SKM-1 treated with dmso at 0.1 percent for 144 hours (cell line): ENCODE measurements around the gene NPSR1.
"Not testable (repeated sequence)": the region's sequence is repeated elsewhere in the genome, so short reads cannot be mapped to it uniquely, and the experiment has no call there.

ENCODE experiments used
- DNase-seq: peaks from one replicate; lab custom pipeline; 2025; ENCODE audit not compliant: unreplicated experiment; lab: John Stamatoyannopoulos, UW

NPSR1 gene

DNA sequence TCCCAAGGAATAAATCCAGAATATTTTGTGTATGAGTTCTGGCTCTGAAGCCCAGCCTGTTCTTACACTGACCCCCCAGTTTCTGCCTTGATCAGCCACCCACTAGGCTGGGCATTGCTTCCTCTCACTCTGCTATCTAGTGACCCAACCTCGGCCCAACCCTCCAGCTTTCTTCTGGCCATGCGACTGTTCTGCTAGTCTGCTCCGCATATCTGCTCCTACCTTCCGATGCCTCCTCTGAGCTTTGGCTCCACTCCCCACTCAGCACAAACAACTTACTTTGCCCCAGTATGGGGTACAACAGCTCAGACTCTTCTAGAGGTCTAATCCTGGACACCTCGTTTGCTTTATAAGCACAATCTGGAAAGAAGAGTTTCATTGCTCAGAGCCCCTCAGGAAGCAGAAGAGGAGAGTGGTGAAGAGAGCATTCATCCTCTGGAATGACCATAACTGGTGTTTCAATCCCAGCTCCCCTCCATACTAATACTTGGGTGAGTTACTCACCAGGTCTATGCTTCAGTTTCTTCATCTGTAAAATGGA lies 99.6 kb downstream of the NPSR1 start:
- no peak for DNase-seq

- peak; percentile 14 for DNase-seq
These were observed 100.1 kb downstream of the NPSR1 start for GRCh38 chr7:34758111-34758601.

DNA sequence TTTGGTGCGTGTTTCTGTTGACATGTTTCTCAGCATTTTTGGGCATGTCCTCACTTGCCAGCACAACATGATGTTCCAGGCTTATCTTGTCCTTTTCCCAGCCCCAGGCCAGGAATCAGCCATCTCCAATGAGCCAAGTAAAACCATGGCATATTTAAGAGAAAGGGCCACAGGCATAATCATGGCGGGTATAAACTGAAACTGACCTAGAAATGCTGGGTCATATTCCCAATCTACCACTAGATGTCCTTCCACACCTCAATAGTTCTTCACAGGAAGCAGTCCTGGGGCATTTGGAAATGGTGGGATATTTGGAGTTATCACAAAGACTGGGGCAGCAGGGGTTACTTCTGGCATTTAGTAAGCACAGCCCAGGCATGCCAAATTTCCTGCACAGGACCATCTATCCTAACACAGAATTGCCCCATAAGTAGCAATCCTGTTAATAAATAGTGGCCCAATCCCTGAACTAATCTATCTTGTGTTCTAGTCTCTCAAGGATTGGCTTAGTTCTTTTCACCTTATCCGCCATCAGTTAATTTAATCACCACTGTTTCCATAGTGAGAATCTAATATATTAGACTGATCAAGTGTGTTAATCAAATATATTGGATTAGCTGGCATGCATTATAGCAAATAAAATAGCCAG lies 101.6 kb downstream of the NPSR1 start:
- DNase-seq, result no peak

GRCh38 chr7:34760271-34760670 lies 102.3 kb downstream of the NPSR1 start:
- no peak for DNase-seq

DNA sequence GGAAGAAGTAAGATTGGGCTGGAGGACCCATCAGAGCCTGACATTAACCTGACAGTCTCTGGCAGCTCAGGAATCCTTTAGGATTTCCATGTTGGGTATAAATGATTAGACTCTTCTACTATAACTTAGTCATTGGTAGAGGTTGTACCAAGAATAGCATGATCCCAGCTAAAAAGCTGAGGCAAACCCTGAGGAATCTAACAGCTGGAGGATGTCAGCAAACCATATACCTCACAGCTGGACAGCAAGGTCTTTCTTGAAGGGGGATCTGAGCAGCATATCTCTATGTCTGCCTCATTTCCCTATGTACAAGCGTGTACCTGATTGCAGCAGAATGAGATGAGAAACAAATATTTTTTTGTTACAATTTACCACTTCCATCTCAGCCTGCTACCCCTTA lies 103.2 kb downstream of the NPSR1 start:
- DNase-seq, result no peak

DNA sequence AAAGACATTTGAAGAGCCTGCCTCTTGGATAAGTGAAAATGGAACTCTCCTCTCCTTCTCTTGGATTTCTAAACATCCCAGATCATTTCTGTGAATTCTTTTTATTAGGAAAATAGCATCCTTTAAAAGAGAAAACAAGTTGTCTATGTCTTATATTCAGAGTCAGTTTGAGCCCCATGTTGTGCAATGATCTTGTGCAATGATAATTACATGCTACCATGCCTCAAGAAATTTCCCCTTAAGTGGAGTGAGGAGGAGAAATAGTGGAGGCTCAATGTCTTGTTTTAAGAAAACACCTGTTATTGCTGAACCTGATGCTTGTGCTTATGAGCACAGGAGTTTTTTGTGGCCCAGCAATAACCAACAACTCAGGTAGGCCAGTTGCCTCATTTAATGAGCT lies 103.6 kb downstream of the NPSR1 start:
- DNase-seq, result peak; percentile 26

DNA sequence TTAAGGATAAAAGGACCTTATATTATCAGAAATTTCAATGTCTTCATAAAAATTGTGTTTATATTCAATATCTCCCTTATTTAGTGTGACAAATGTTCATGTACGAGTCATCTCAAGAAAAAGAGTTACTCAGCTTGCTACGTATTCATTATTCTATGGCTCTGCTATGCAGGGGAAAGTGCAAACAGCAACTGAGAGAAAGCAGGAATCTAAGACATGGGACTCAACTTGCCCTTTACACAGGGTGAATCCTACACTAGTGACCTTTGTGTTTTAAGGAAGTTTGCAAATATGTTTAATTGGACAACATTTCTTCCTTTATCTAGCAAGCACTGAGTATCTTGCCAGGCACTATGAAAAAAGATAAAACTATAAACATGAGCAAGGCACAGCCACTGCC lies 104.7 kb downstream of the NPSR1 start:
- no peak for DNase-seq

GRCh38 chr7:34772296-34772938 lies 114.4 kb downstream of the NPSR1 start:
- no peak for DNase-seq

DNA sequence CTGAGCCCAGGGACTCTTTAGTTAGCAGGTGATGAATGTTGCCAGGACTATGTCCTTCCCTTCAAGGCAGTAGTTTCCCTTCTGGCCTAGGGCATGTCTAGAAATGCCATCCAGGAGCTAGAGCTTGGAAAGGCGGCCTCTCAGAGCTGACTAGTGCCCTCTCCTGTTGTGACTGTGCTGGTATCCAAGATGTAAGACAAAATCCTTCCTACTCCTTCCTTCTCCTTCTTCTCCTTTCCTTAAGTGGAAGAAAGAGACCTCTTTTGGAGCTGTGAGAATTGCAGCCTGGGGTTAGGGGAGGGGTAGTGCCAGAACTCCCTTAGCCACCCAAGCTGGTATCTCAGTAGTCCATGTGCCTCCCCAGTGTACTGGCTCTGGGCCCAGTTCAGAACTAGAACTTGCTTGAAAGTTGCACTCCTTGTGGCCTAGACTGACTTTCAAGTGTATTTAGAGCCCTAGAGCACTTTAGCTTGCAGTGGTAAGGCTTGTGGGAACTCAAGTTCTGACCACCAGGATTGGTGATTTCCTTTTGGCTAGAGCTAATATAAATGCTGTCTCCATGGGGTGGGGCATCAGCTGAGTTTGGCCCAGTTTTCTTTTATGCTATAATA lies 118.8 kb downstream of the NPSR1 start:
- DNase-seq, result no peak

DNA sequence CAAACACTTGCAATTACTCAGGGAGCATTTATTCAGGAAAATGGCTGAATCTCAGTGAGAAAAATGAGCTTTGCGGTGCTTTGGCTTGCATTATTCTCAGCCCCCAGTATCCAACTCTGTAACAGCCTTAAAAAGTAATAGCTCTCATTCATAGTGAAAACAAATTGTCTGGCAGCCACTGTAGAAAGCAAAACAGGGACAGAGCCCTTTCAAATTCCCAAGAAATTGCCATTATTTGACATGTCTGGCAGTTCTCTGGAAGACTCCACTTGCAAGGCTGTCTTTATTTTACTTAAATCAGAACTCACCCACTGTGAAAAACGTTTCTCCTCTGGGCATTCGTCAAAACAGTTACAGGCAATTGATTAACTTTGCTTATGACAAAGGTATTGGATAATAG lies 122.5 kb downstream of the NPSR1 start:
- DNase-seq, result no peak

DNA sequence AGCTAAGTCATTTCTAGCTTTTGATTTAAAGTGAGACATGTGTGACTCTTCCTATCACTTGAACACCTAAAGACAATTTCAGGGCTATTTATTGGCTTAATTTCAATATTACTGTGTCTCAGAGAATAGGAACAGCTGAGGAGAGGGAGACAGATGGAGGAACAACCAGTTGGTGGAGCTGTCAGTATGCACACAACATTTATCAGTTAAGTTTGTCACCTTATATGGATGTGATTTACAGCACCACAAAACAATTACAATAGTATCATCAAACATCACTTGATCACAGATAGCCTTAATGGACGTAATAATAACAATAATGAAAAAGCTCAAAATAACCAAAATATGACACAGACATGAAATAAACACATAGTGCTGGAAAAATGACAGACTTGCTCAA lies 129.6 kb downstream of the NPSR1 start:
- no peak for DNase-seq

GRCh38 chr7:34806831-34807230 lies 148.8 kb downstream of the NPSR1 start:
- DNase-seq, result no peak

GRCh38 chr7:34807548-34808340 lies 149.7 kb downstream of the NPSR1 start:
- no peak for DNase-seq

GRCh38 chr7:34814203-34814842 lies 156.3 kb downstream of the NPSR1 start:
- DNase-seq, result not testable (repeated sequence)

GRCh38 chr7:34821932-34822558 lies 164.0 kb downstream of the NPSR1 start:
- no peak for DNase-seq

DNA sequence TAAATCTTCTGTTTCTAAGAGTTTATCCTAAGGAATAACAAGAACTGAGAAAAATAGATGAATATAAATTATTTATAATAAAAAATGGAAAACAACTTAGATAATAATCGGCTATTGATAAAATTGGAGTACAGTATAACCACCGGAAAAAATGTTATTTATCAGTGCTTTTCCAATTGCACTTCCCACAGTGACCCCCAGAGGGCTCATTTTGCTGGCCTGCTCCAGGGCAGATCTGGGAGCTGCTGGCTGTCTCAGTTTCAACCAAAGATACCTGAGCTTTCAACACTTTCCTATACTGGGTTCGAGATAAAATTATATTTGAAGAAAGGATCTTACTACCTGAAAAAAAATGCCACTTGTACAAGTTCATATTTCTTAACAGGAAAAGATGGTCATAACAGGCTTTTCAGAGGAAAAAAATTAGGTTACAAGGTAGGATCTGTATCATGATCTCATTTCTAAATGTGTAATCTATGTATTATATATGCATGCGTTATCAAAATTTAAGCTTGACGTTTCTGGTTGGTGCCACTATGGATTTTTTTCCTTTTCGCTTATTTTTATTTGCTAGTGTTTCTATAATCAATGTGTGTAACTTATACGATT lies 165.7 kb downstream of the NPSR1 start:
- peak; percentile 18 for DNase-seq

DNA sequence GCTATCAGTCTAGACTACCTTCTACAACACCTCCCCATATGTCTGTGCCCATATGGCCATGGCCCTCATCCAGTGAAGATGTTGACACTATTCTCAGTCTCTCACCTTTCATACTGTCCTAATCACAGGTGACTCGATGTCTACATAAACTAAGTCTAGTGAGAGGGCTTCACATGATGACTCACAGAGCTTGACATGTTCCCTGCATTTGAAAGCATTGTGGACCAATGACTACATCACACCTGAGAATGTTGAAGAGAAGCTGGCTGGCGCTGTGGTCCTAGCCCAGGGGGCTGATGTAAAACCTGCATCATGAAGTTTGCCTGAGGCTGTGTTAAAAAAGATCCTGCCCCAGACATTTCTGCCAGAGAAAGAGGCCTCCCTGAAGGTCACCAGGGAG lies 167.2 kb downstream of the NPSR1 start:
- DNase-seq, result no peak

DNA sequence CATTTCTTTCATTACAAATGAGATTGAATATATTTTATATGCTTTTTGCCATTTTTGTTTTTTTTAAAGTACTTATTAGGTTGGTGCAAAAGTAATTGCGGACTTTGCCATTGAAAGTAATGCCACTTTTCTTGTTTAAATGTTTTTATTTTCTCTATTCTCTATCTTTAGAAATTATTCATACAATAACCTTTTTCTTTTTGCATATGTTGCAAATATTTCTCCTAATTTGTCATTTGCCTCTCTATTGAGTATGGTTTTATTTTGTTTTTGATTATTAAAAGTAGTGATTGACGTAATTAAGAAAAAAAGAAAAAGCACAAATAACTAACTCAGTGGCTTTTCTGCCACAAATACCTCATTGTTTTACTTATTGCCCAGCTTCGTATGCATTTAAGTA lies 172.4 kb downstream of the NPSR1 start:
- no peak for DNase-seq

DNA sequence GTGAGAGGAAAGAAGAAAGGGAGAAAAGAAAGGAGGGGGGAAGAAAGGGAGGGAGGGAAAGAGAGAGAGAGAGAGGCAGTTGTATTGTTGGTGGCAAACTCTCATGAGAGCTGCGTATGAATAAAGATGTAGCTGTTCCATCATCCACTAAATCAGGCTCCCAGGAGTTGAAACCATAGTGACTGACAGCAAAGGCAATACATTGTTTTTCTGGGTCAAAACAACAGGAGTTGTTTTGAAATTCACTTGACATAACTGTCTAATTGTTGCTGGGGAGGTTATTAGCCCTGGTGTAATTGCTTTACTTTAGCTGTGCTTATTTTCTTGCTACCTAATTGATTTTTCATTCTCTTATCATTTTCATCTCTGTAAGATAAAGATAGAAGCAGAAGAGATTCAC lies 173.4 kb downstream of the NPSR1 start:
- no peak for DNase-seq

DNA sequence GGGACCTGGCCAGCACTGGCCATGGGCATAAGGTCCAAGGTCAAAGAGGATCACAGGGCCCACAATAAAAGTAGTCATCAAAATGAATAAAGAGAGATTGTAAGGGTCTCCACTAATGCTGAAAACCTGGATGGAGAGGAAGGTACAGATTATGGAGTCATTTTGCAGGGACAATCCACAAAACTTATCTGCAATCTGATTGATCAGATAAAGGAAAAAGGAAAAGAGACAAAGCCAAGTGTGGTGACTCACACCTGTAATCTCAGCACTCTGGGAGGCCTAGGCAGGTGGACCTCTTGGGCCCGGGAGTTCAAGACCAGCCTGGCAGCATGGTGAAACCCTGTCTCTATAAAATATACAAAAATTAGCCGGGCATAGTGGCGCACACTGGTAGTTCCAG lies 174.0 kb downstream of the NPSR1 start:
- DNase-seq, result no peak
